Measurements from ENCODE around the gene PES1. TPM values are rescaled to one million over a fixed set of nuclear protein-coding genes. Genes with fewer than 3 reads are reported as not detected.

Gene PES1
- polyA plus RNA-seq, 3 donors = 32.2 to 36.6 (median 35.6) TPM

GRCh38 chr22:30573594-30574094 is 18.1 kb downstream of the PES1 start:
- peaks cover 34 to 37% of the 10 kb centered on the region in 2 donors for H3K36me3 ChIP-seq (replicated peaks in 1 of 2; ENCODE audit: control insufficient read depth in 1 of 2, insufficient read depth in 2 of 2, low read length in 2 of 2)
- DNase-seq = no peak
- Mint-ChIP-seq H3K9me3 (peaks cover 0 to 2% (median 0%) of the 10 kb centered on the region in 7 donors), H3K4me3 (no peak overlapping the region), H3K27me3 (ENCODE audit: low read depth in 3 of 3) (peaks cover 24 to 27% (median 25%) of the 10 kb centered on the region in 3 donors), H3K4me1 (peaks cover 4% of the 10 kb centered on the region), H3K27ac (no peak overlapping the region), H3K36me3 (peaks cover 31 to 37% of the 10 kb centered on the region in 2 donors)
- 72% methylated on average over 3 of the region's 7 CpGs for WGBS (ENCODE audit: insufficient coverage)
- H3K4me2 ChIP-seq (replicated peaks; ENCODE audit: extremely low read depth, low read length, poor library complexity, severe bottlenecking) = no peak overlapping the region
- H3K9me3 ChIP-seq (replicated peaks in 1 of 2; ENCODE audit: control insufficient read depth in 1 of 2, insufficient read depth in 1 of 2, low read length in 2 of 2) = no peaks in the 10 kb centered on the region
- no peaks in the 10 kb centered on the region for H3K4me1 ChIP-seq (ENCODE audit: control insufficient read depth in 1 of 2, insufficient read depth in 2 of 2, low read length in 2 of 2)
- H3K27me3 ChIP-seq (ENCODE audit: control insufficient read depth in 2 of 2, insufficient read depth in 2 of 2, low read length in 2 of 2) = peaks cover 0 to 20% of the 10 kb centered on the region in 2 donors
- no peak overlapping the region for H2AFZ ChIP-seq (ENCODE audit: insufficient read depth, low read depth, low read length, poor library complexity, severe bottlenecking)
- H3K4me3 ChIP-seq (replicated peaks in 1 of 3; ENCODE audit: low read depth in 2 of 3, low read length in 3 of 3) = no peak overlapping the region
- H3K9ac ChIP-seq (ENCODE audit: insufficient read depth, low read length, poor library complexity, severe bottlenecking) = no peak overlapping the region
- intact Hi-C loops (cut with micrococcal nuclease) = no loop called here
- H3K79me2 ChIP-seq (ENCODE audit: insufficient read depth, low read length) = no peaks in the 10 kb centered on the region
- no peak for TF ChIP-seq CTCF (IDR thresholded peaks at IDR 0.05)
- H3K27ac ChIP-seq (ENCODE audit: low read depth in 1 of 2, low read length in 2 of 2) = no peak overlapping the region
- H4K20me1 ChIP-seq (ENCODE audit: insufficient read depth, low read length) = no peaks in the 10 kb centered on the region

GRCh38 chr22:30572840-30573593 is 18.7 kb downstream of the PES1 start:
- WGBS (ENCODE audit: insufficient coverage) = 59% methylated on average over 9 of the region's 12 CpGs
- H3K4me3 Mint-ChIP-seq = no peak overlapping the region
- Histone ChIP-seq H3K27me3 (ENCODE audit: control insufficient read depth in 2 of 2, insufficient read depth in 2 of 2, low read length in 2 of 2) (peaks cover 0 to 20% of the 10 kb centered on the region in 2 donors), H3K9ac (ENCODE audit: insufficient read depth, low read length, poor library complexity, severe bottlenecking) (no peak overlapping the region), H3K4me2 (replicated peaks; ENCODE audit: extremely low read depth, low read length, poor library complexity, severe bottlenecking) (no peak overlapping the region), H2AFZ (ENCODE audit: insufficient read depth, low read depth, low read length, poor library complexity, severe bottlenecking) (no peak overlapping the region), H3K4me3 (replicated peaks in 1 of 3; ENCODE audit: low read depth in 2 of 3, low read length in 3 of 3) (no peak overlapping the region), H3K79me2 (ENCODE audit: insufficient read depth, low read length) (no peaks in the 10 kb centered on the region), H3K36me3 (replicated peaks in 1 of 2; ENCODE audit: control insufficient read depth in 1 of 2, insufficient read depth in 2 of 2, low read length in 2 of 2) (peaks cover 27 to 31% of the 10 kb centered on the region in 2 donors), H3K27ac (ENCODE audit: low read depth in 1 of 2, low read length in 2 of 2) (no peak overlapping the region), H4K20me1 (ENCODE audit: insufficient read depth, low read length) (no peaks in the 10 kb centered on the region), H3K9me3 (replicated peaks in 1 of 2; ENCODE audit: control insufficient read depth in 1 of 2, insufficient read depth in 1 of 2, low read length in 2 of 2) (no peaks in the 10 kb centered on the region), H3K4me1 (ENCODE audit: control insufficient read depth in 1 of 2, insufficient read depth in 2 of 2, low read length in 2 of 2) (no peaks in the 10 kb centered on the region)
- H3K27ac Mint-ChIP-seq = peak overlapping the region in 2 of 7 donors; percentile 31 to 32
- DNase-seq = no peak
- intact Hi-C loops (cut with micrococcal nuclease) = no loop called here
- no peak for TF ChIP-seq CTCF (IDR thresholded peaks at IDR 0.05)
- H3K9me3 Mint-ChIP-seq = peaks cover 0 to 3% (median 0%) of the 10 kb centered on the region in 7 donors
- H3K27me3 Mint-ChIP-seq (ENCODE audit: low read depth in 3 of 3) = peaks cover 24 to 27% (median 25%) of the 10 kb centered on the region in 3 donors
- H3K36me3 Mint-ChIP-seq = peaks cover 26 to 31% of the 10 kb centered on the region in 2 donors
- peaks cover 4% of the 10 kb centered on the region for H3K4me1 Mint-ChIP-seq
